H1 (cell line): ENCODE results near the gene DOK3. TPM values are rescaled to one million over a fixed set of nuclear protein-coding genes. Genes with fewer than 3 reads are reported as not detected.

ENCODE experiments used
- CTCF ChIA-PET: fragments of 300-600 bp; sonication (Branson Sonifier 250); formaldehyde crosslinking; loops from one replicate; lab custom pipeline; 2021; ENCODE audit not compliant: partially characterized antibody; lab: Charles Lee
- POLR2A ChIA-PET: fragments of 300-600 bp; sonication (Branson Sonifier 250); formaldehyde crosslinking; loops from one replicate; lab custom pipeline; 2021; ENCODE audit warnings: inconsistent platforms; ENCODE audit not compliant: partially characterized antibody; lab: Charles Lee
- DNase-seq, 2 experiments: peaks; one replicate each; pipeline versions ENCODE4 v3.0.0 to v3.0.0-alpha.2; 2010 to 2022; ENCODE audit warnings: low spot score in 2 of 2, low read depth in 1 of 2, mixed read lengths in 1 of 2
- FAIRE-seq: peaks from 2 replicates; lab custom pipeline; 2011; peaks lifted over from hg19 to GRCh38; lab: Jason Lieb, UNC
- H2AFZ ChIP-seq: 2 replicates; pipeline ENCODE4 v1.8.1; 2012; ENCODE audit warnings: low read length, inconsistent platforms
- H2AK5ac ChIP-seq: 2 replicates; pipeline ENCODE4 v1.6.1; 2013; ENCODE audit warnings: low read depth, low read length
- H2BK120ac ChIP-seq: replicated peaks from 2 replicates; pipeline ENCODE3; 2013; ENCODE audit warnings: low read depth, low read length, inconsistent platforms
- H2BK12ac ChIP-seq: 2 replicates; pipeline ENCODE4 v1.6.1; 2013; ENCODE audit warnings: low read depth, low read length
- H2BK15ac ChIP-seq: 2 replicates; pipeline ENCODE4 v1.6.1; 2013; ENCODE audit warnings: low read length
- H2BK20ac ChIP-seq: 2 replicates; pipeline ENCODE4 v1.6.1; 2013; ENCODE audit warnings: low read length
- H2BK5ac ChIP-seq: 2 replicates; pipeline ENCODE4 v1.6.1; 2013; ENCODE audit warnings: low read depth, low read length
- H3K14ac ChIP-seq: 2 replicates; pipeline ENCODE4 v1.6.1; 2013; ENCODE audit warnings: inconsistent platforms; ENCODE audit not compliant: insufficient read length
- H3K18ac ChIP-seq: 2 replicates; pipeline ENCODE4 v1.6.1; 2013; ENCODE audit warnings: low read length; ENCODE audit errors: extremely low read depth
- H3K23ac ChIP-seq: 2 replicates; pipeline ENCODE4 v1.6.1; 2013; ENCODE audit warnings: inconsistent platforms; ENCODE audit not compliant: insufficient read length
- H3K23me2 ChIP-seq: 2 replicates; pipeline ENCODE4 v1.6.1; 2013; ENCODE audit warnings: low read depth, low read length
- H3K27ac ChIP-seq: 2 replicates; pipeline ENCODE4 v1.6.1; 2011; ENCODE audit warnings: low read depth, low read length, inconsistent platforms
- H3K27me3 ChIP-seq, 4 experiments: replicated peaks in 1 of 4; 1 replicate in 1 of 4; 2 replicates in 3 of 4; pipeline versions ENCODE4 v1.6.1 to v1.8.1; 2011 to 2013; ENCODE audit warnings: low read length in 3 of 4, mild to moderate bottlenecking in 3 of 4, inconsistent platforms in 2 of 4, mixed read lengths in 2 of 4, moderate library complexity in 1 of 4; ENCODE audit not compliant: control insufficient read depth in 3 of 4, insufficient read depth in 3 of 4; ENCODE audit errors: extremely low read depth in 1 of 4
- H3K36me3 ChIP-seq, 4 experiments: 2 replicates each; pipeline versions ENCODE4 v1.6.1 to v1.8.1; 2011 to 2013; ENCODE audit warnings: mild to moderate bottlenecking in 4 of 4, low read length in 3 of 4, moderate library complexity in 2 of 4, control low read depth in 1 of 4, inconsistent platforms in 1 of 4; ENCODE audit not compliant: insufficient read depth in 4 of 4, control insufficient read depth in 2 of 4
- H3K4ac ChIP-seq: replicated peaks from 2 replicates; pipeline ENCODE3; 2013; ENCODE audit warnings: low read length, low read depth, mixed read lengths, inconsistent platforms; ENCODE audit not compliant: insufficient read length
- H3K4me1 ChIP-seq, 4 experiments: replicated peaks in 1 of 4; 1 replicate in 1 of 4; 2 replicates in 3 of 4; pipeline versions ENCODE4 v1.6.1 to v1.8.1; 2011 to 2013; ENCODE audit warnings: low read length in 3 of 4, inconsistent platforms in 2 of 4, mixed read lengths in 1 of 4; ENCODE audit not compliant: insufficient read depth in 4 of 4, control insufficient read depth in 3 of 4
- H3K4me2 ChIP-seq, 2 experiments: 2 replicates each; pipeline versions ENCODE4 v1.6.1 to v1.8.1; 2011 to 2013; ENCODE audit warnings: low read depth in 2 of 2, low read length in 2 of 2, control low read depth in 1 of 2, inconsistent platforms in 1 of 2, mild to moderate bottlenecking in 1 of 2; ENCODE audit not compliant: insufficient read depth in 1 of 2
- H3K4me3 ChIP-seq, 4 experiments: fragments of 200-600, 300-600 bp in 1 of 4; sonication (generic), shearing (Covaris generic), sonication (Bioruptor Twin) in 1 of 4; 2 replicates each; pipeline versions ENCODE4 v1.5.1 to v1.8.1; 2011 to 2016; ENCODE audit warnings: low read length in 4 of 4, low read depth in 3 of 4, control low read depth in 2 of 4, inconsistent platforms in 2 of 4, mild to moderate bottlenecking in 2 of 4, mixed read lengths in 1 of 4, moderate library complexity in 1 of 4; ENCODE audit not compliant: insufficient read depth in 2 of 4; ENCODE audit errors: extremely low read depth in 1 of 4
- H3K56ac ChIP-seq: replicated peaks from 2 replicates; pipeline ENCODE3; 2013; ENCODE audit warnings: low read depth, mild to moderate bottlenecking, mixed read lengths, low read length, inconsistent platforms; ENCODE audit not compliant: insufficient read length
- H3K79me1 ChIP-seq: 2 replicates; pipeline ENCODE4 v1.6.1; 2013; ENCODE audit warnings: low read depth, low read length, control low read depth
- H3K79me2 ChIP-seq, 2 experiments: 2 replicates each; pipeline versions ENCODE4 v1.6.1 to v1.8.1; 2012 to 2013; ENCODE audit warnings: low read length in 2 of 2, mild to moderate bottlenecking in 2 of 2, inconsistent platforms in 1 of 2; ENCODE audit not compliant: insufficient read depth in 2 of 2, control insufficient read depth in 1 of 2
- H3K9ac ChIP-seq, 4 experiments: replicated peaks in 1 of 4; 1 replicate in 1 of 4; 2 replicates in 3 of 4; pipeline versions ENCODE4 v1.6.1 to v1.8.1; 2011 to 2013; ENCODE audit warnings: low read depth in 3 of 4, low read length in 3 of 4, control low read depth in 2 of 4, mild to moderate bottlenecking in 2 of 4, moderate library complexity in 2 of 4, inconsistent platforms in 1 of 4; ENCODE audit errors: extremely low read depth in 1 of 4
- H3K9me3 ChIP-seq, 2 experiments: 2 replicates each; pipeline versions ENCODE4 v1.6.1 to v1.8.1; 2012 to 2013; ENCODE audit warnings: mild to moderate bottlenecking in 2 of 2, moderate library complexity in 2 of 2, control low read depth in 1 of 2, inconsistent platforms in 1 of 2, low read depth in 1 of 2, low read length in 1 of 2, mixed read lengths in 1 of 2; ENCODE audit not compliant: insufficient read depth in 2 of 2
- H4K20me1 ChIP-seq, 2 experiments: replicated peaks in 1 of 2; 2 replicates each; pipeline versions ENCODE3 to v1.8.1; 2011 to 2013; ENCODE audit warnings: inconsistent platforms in 2 of 2, low read length in 2 of 2, mild to moderate bottlenecking in 1 of 2; ENCODE audit not compliant: insufficient read depth in 2 of 2, control insufficient read depth in 1 of 2
- H4K5ac ChIP-seq: 2 replicates; pipeline ENCODE4 v1.6.1; 2013; ENCODE audit warnings: low read length, low read depth, mixed read lengths, inconsistent platforms; ENCODE audit not compliant: insufficient read length
- H4K8ac ChIP-seq: 2 replicates; pipeline ENCODE4 v1.8.0; 2013; ENCODE audit warnings: mild to moderate bottlenecking, moderate library complexity, low read length, inconsistent platforms; ENCODE audit not compliant: insufficient read depth; ENCODE audit errors: extremely low read depth
- H4K91ac ChIP-seq: replicated peaks from 2 replicates; pipeline ENCODE3; 2013; ENCODE audit warnings: low read length, mixed read lengths, inconsistent platforms; ENCODE audit not compliant: insufficient read length
- ASH2L ChIP-seq: fragments of 200-600, 300-600 bp; sonication (generic); IDR thresholded peaks from one replicate; pipeline ENCODE4 v1.7.1; 2017; ENCODE audit warnings: low read length
- HDAC6 ChIP-seq: IDR thresholded peaks from one replicate; pipeline ENCODE4 v1.7.1; 2012; ENCODE audit warnings: low read depth, mild to moderate bottlenecking, inconsistent platforms, low read length, moderate library complexity
- POLR2AphosphoS5 ChIP-seq: IDR thresholded peaks from 2 replicates; pipeline ENCODE4 v1.6.1; 2011; ENCODE audit warnings: low read depth, low read length
- POU5F1 ChIP-seq: IDR thresholded peaks from 2 replicates; pipeline ENCODE4 v1.6.1; 2011; ENCODE audit warnings: low read depth, mild to moderate bottlenecking, low read length, moderate library complexity
- SUZ12 ChIP-seq: fragments of 200-600 bp; sonication (generic); IDR thresholded peaks from 2 replicates; pipeline ENCODE4 v1.6.1; 2012; ENCODE audit warnings: mild to moderate bottlenecking, inconsistent platforms, low read length, moderate library complexity, mixed read lengths
- TAF1 ChIP-seq: IDR thresholded peaks from 2 replicates; pipeline ENCODE4 v1.6.1; 2011; ENCODE audit warnings: mild to moderate bottlenecking, low read depth, low read length
- WGBS, 2 experiments: shearing (Covaris generic) in 1 of 2; methylation state at CpG; one replicate each; pipeline versions ENCODE4 v1.1.6 to v1.1.7; 2013 to 2015; ENCODE audit warnings: low lambda C conversion rate in 2 of 2, mixed read lengths in 2 of 2, inconsistent platforms in 1 of 2, low coverage in 1 of 2, missing lambda C conversion rate in 1 of 2; ENCODE audit not compliant: insufficient replicate concordance in 2 of 2, insufficient coverage in 1 of 2, insufficient read length in 1 of 2; ENCODE audit errors: extremely low coverage in 1 of 2, missing lambda C conversion rate in 1 of 2; 5-methylcytosine and 5-hydroxymethylcytosine counted together
- polyA plus RNA-seq, 7 experiments: library from polyadenylated mRNA; depleted of rRNA in 3 of 7; stranded (reverse) in 5 of 7; unstranded in 2 of 7; fragments of >200 nt in 5 of 7; fragments of 200-250 nt in 2 of 7; gene quantifications; 1 replicate in 5 of 7; 2 replicates in 1 of 7; 4 replicates in 1 of 7; pipeline versions ENCODE4 v1.2.1 to v1.2.3, GENCODE V29; 2011 to 2013; ENCODE audit warnings: missing spikeins in 2 of 7, mixed read lengths in 2 of 7
- total RNA-seq: library from RNA; stranded (reverse); fragmentation: NEBNext Ultra II Directional; extraction: Animal tissue kit (Norgen Biotek cat#: 25700); gene quantifications from 2 replicates; pipeline ENCODE4 v1.2.1, GENCODE V29; 2021

Gene DOK3
- total and polyA plus RNA-seq, 2 of the 8 experiments (the other 6 are each of a cell fraction or from before 2014, with no cell fraction given): 4.2 to 6.4 TPM

DNA sequence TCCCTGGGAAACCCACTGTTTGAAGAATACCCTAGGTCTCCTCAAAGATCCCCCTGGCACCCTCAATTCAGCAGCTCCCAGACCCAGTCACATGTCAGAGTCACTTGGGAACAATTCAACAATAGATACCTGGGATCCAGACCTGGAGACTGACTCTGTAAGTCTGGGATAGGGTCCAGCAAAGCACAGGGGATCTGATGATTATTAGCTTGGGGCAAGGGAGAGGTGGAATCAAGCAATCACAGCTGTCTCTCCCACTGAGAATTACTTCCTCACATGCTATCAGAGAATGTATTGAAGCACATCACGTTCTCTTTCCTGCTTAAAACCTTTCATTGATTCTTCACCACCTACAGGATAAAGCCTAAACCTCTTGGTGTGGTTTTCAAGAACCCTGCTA is 38.9 kb upstream of the DOK3 start:
- no peak overlapping the region for H2BK5ac ChIP-seq
- H4K8ac ChIP-seq: no peak overlapping the region
- peaks cover 14% of the 10 kb centered on the region for H3K79me1 ChIP-seq
- no peaks in the 10 kb centered on the region for H3K27me3 ChIP-seq
- H4K20me1 ChIP-seq: peaks cover 16 to 31% of the 10 kb centered on the region in 2 experiments
- ChIA-PET CTCF (interaction anchor here (0.9 to 1.7 kb wide), 4 partner anchors 9 to 59 kb away, joined by 3 to 8 read pairs (median 3); no protein-coding TSS in a partner anchor), POLR2A (no interaction called here)
- no peak overlapping the region for H2BK20ac ChIP-seq
- TF ChIP-seq TAF1 (no peak), POU5F1 (no peak), SUZ12 (no peak), POLR2AphosphoS5 (no peak), ASH2L (no peak), HDAC6 (no peak)
- H3K4ac ChIP-seq: no peak overlapping the region
- no peak overlapping the region for H2AFZ ChIP-seq
- H2BK15ac ChIP-seq: no peak overlapping the region
- H3K18ac ChIP-seq: no peak overlapping the region
- 95% methylated on average over 1 of the region's 1 CpG; no CpG with 5 or more reads in 1 of the 2 experiments for WGBS, 2 experiments
- H3K79me2 ChIP-seq: peaks cover 3 to 91% of the 10 kb centered on the region in 2 experiments; a peak in 3 of 4 replicates
- H2AK5ac ChIP-seq: no peak overlapping the region
- no peaks in the 10 kb centered on the region for H3K9me3 ChIP-seq
- no peak for DNase-seq
- H3K9ac ChIP-seq: no peak overlapping the region
- no peak overlapping the region for H4K5ac ChIP-seq
- H3K36me3 ChIP-seq: peaks cover 0 to 25% (median 6%) of the 10 kb centered on the region in 4 experiments; a peak in 3 of 8 replicates
- H2BK120ac ChIP-seq: no peak overlapping the region
- H3K14ac ChIP-seq: no peak overlapping the region
- H3K23me2 ChIP-seq: peaks cover under 1% of the 10 kb centered on the region; the same call in 1 of the 2 replicates
- H3K4me2 ChIP-seq: no peak overlapping the region
- H3K4me1 ChIP-seq: peaks cover 3 to 5% (median 5%) of the 10 kb centered on the region in 4 experiments; a peak in 6 of 7 replicates
- no peak overlapping the region for H3K27ac ChIP-seq
- no peak overlapping the region for H4K91ac ChIP-seq
- no peak overlapping the region for H3K56ac ChIP-seq
- H3K4me3 ChIP-seq: no peak overlapping the region
- no peak overlapping the region for H2BK12ac ChIP-seq
- no peak for FAIRE-seq
- no peak overlapping the region for H3K23ac ChIP-seq
